ENCODE data around the gene TMEM255B. TPM values are rescaled to one million over a fixed set of nuclear protein-coding genes. Genes with fewer than 3 reads are reported as not detected.
"Not testable (repeated sequence)": the region's sequence is repeated elsewhere in the genome, so short reads cannot be mapped to it uniquely, and the experiment has no call there.

Gene TMEM255B
- total RNA-seq, 2 experiments from 2014 or later: 1.0 to 1.2 TPM

DNA sequence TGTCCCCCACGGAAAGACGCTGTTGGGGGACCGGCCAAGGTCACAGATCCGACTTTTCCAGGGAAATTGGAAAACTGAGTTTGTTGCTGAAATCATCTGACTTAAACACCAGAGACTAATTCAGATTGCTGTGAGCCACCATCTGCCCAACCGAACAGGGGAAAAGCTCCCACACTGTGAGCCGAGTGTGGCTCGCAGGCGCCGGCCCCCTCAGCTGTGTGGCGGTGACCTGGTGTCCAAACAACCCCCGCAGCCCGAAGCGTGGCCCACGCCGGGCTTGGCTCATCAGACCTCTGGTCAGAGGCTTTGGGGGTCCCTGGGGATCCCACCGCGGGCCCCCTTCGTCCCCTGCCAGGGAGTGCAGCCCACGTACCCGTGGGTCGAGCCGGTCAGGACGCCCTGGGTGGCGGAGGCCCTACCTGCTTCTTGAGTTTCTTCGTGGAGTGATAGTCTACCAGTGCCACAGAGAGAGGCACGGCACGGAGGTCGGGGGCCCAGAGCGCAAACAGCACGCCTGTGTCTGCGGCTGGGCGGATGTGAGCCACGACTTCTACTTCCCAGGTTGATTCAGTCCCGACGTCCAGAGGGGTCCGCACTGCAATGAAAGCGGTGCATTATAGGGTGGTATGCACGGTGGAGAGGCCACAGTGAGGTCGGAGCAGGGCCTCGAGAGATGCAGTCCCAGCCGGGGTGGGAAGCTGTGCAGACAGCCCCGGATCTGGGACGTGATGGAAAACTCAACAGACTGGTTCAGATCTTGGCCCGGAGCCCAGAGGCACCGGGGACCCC lies 64.1 kb downstream of the TMEM255B start:
- ChIA-PET POLR2A (no interaction called here), CTCF (no interaction called here)
- no peaks in the 10 kb centered on the region for H3K27me3 Mint-ChIP-seq

DNA sequence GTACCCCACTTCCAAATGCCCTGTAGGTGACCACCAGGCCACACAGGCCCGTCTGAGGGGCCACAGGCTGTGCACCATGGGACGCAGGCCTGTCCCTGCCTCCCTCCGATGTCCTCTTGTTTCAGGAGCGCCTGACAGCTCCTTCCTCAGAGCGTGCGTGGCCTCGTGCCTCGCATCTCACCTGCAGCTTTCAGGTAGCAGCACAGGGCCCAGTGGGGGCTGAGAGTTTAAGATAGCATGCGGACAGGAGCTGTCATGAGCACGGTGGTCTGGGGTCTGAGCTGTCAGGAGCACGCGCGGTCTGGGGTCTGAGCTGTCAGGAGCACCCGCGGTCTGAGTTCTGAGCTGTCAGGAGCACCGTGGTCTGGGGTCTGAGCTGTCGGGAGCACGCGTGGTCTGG lies 64.7 kb downstream of the TMEM255B start:
- no peak overlapping the region for H3K27ac Mint-ChIP-seq
- intact Hi-C loops (cut with DNase I, micrococcal nuclease): no loop called here
- H3K27me3 Mint-ChIP-seq: no peaks in the 10 kb centered on the region
- ATAC-seq (ENCODE audit: poor library complexity): no peak
- H3K4me1 Mint-ChIP-seq (ENCODE audit: low read depth): no peaks in the 10 kb centered on the region
- no peaks in the 10 kb centered on the region for H3K9me3 Mint-ChIP-seq
- H3K27ac ChIP-seq (ENCODE audit: low read depth in 1 of 2, low read length in 2 of 2): no peak overlapping the region
- H3K27me3 ChIP-seq (ENCODE audit: control insufficient read depth in 1 of 2, insufficient read depth in 2 of 2, low read length in 2 of 2): no peaks in the 10 kb centered on the region
- ChIA-PET CTCF (no interaction called here), POLR2A (interaction anchor here (0.6 kb wide), 1 partner anchor 471 kb away, joined by 3 read pairs; no protein-coding TSS in a partner anchor)
- H3K36me3 ChIP-seq (ENCODE audit: insufficient read depth, low read length): peaks cover 5% of the 10 kb centered on the region
- peaks cover 0 to 29% of the 10 kb centered on the region in 2 experiments for H3K9me3 ChIP-seq (ENCODE audit: control insufficient read depth in 1 of 2, insufficient read depth in 1 of 2, low read length in 2 of 2)
- H3K4me3 ChIP-seq (ENCODE audit: low read length): no peak overlapping the region
- H3K4me1 ChIP-seq (ENCODE audit: insufficient read depth, low read length): no peaks in the 10 kb centered on the region
- H3K4me3 Mint-ChIP-seq: no peak overlapping the region
- DNase-seq: no peak
- H3K36me3 Mint-ChIP-seq (ENCODE audit: low read depth): peaks cover 9% of the 10 kb centered on the region
- no peak for TF ChIP-seq CTCF (IDR thresholded peaks at IDR 0.05)

More for the DNA sequence above, 64.1 kb downstream of the TMEM255B start:
- H3K27ac Mint-ChIP-seq: no peak overlapping the region
- Histone ChIP-seq H3K27me3 (ENCODE audit: control insufficient read depth in 1 of 2, insufficient read depth in 2 of 2, low read length in 2 of 2) (no peaks in the 10 kb centered on the region), H3K4me3 (ENCODE audit: low read length) (no peak overlapping the region), H3K4me1 (ENCODE audit: insufficient read depth, low read length) (no peaks in the 10 kb centered on the region), H3K9me3 (ENCODE audit: control insufficient read depth in 1 of 2, insufficient read depth in 1 of 2, low read length in 2 of 2) (peaks cover 0 to 29% of the 10 kb centered on the region in 2 experiments), H3K27ac (ENCODE audit: low read depth in 1 of 2, low read length in 2 of 2) (no peak overlapping the region), H3K36me3 (ENCODE audit: insufficient read depth, low read length) (no peaks in the 10 kb centered on the region)
- H3K9me3 Mint-ChIP-seq: no peaks in the 10 kb centered on the region
- no peak for TF ChIP-seq CTCF (IDR thresholded peaks at IDR 0.05)
- no peak for DNase-seq
- intact Hi-C loops (cut with DNase I, micrococcal nuclease): no loop called here
- no peaks in the 10 kb centered on the region for H3K4me1 Mint-ChIP-seq (ENCODE audit: low read depth)
- peaks cover 9% of the 10 kb centered on the region for H3K36me3 Mint-ChIP-seq (ENCODE audit: low read depth)
- no peak for ATAC-seq (ENCODE audit: poor library complexity)
- no peak overlapping the region for H3K4me3 Mint-ChIP-seq

- peaks cover 9% of the 10 kb centered on the region for H3K36me3 Mint-ChIP-seq (ENCODE audit: low read depth)
- Histone ChIP-seq H3K27me3 (ENCODE audit: control insufficient read depth in 1 of 2, insufficient read depth in 2 of 2, low read length in 2 of 2) (no peaks in the 10 kb centered on the region), H3K4me3 (ENCODE audit: low read length) (no peak overlapping the region), H3K9me3 (ENCODE audit: control insufficient read depth in 1 of 2, insufficient read depth in 1 of 2, low read length in 2 of 2) (peaks cover 0 to 21% of the 10 kb centered on the region in 2 experiments), H3K27ac (ENCODE audit: low read depth in 1 of 2, low read length in 2 of 2) (no peak overlapping the region), H3K4me1 (ENCODE audit: insufficient read depth, low read length) (no peaks in the 10 kb centered on the region), H3K36me3 (ENCODE audit: insufficient read depth, low read length) (peaks cover 5% of the 10 kb centered on the region)
- no peak overlapping the region for H3K4me3 Mint-ChIP-seq
- no peaks in the 10 kb centered on the region for H3K27me3 Mint-ChIP-seq
- POLR2A ChIA-PET: no interaction called here
- no peaks in the 10 kb centered on the region for H3K9me3 Mint-ChIP-seq
- CTCF ChIA-PET: no interaction called here
- no peaks in the 10 kb centered on the region for H3K4me1 Mint-ChIP-seq (ENCODE audit: low read depth)
- DNase-seq (no peak), ATAC-seq (ENCODE audit: poor library complexity) (no peak)
- intact Hi-C loops (cut with DNase I, micrococcal nuclease): no loop called here
- no peak overlapping the region for H3K27ac Mint-ChIP-seq
- TF ChIP-seq CTCF (IDR thresholded peaks at IDR 0.05): no peak
These were observed 66.8 kb downstream of the TMEM255B start for GRCh38 chr13:113825841-113826240.

DNA sequence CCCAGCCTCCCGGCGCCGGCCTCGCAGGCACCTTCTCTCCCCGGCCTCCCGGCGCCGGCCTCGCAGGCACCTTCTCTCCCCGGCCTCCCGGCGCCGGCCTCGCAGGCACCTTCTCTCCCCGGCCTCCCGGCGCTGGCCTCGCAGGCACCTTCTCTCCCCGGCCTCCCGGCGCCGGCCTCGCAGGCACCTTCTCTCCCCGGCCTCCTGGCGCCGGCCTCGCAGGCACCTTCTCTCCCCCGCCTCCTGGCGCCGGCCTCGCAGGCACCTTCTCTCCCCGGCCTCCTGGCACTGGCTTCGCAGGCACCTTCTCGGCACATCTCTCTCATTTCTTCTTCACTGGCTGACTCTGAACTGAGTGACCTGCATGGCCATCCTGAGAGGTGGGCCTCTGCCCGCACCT lies 67.4 kb downstream of the TMEM255B start:
- H3K9me3 ChIP-seq (ENCODE audit: control insufficient read depth in 1 of 2, insufficient read depth in 1 of 2, low read length in 2 of 2): peaks cover 0 to 19% of the 10 kb centered on the region in 2 experiments
- H3K27me3 ChIP-seq (ENCODE audit: control insufficient read depth in 1 of 2, insufficient read depth in 2 of 2, low read length in 2 of 2); H3K27me3 Mint-ChIP-seq; H3K4me1 ChIP-seq (ENCODE audit: insufficient read depth, low read length); H3K27ac ChIP-seq (ENCODE audit: low read depth in 1 of 2, low read length in 2 of 2); CTCF ChIA-PET; H3K27ac Mint-ChIP-seq; H3K4me1 Mint-ChIP-seq (ENCODE audit: low read depth); POLR2A ChIA-PET; H3K9me3 Mint-ChIP-seq; DNase-seq; intact Hi-C loops (cut with DNase I, micrococcal nuclease); H3K36me3 Mint-ChIP-seq (ENCODE audit: low read depth); H3K4me3 Mint-ChIP-seq; H3K4me3 ChIP-seq (ENCODE audit: low read length); ATAC-seq (ENCODE audit: poor library complexity); H3K36me3 ChIP-seq (ENCODE audit: insufficient read depth, low read length): not testable (repeated sequence)

All from CD4-positive, alpha-beta T cell (primary cell).